GM12878 (cell line): ENCODE results near the gene SETD4. TPM values are rescaled to one million over a fixed set of nuclear protein-coding genes. Genes with fewer than 3 reads are reported as not detected.

Source experiments
- BCLAF1 ChIP-seq: fragments of 450-650 bp; IDR thresholded peaks from 2 replicates; pipeline ENCODE4 v1.6.1; 2017; ENCODE audit warnings: antibody characterized with exemption, mild to moderate bottlenecking, moderate library complexity
- ESRRA ChIP-seq: IDR thresholded peaks from 2 replicates; pipeline ENCODE4 v1.6.1; 2012; ENCODE audit warnings: mild to moderate bottlenecking, low read length, improper control_type of control experiment
- EZH2 ChIP-seq: IDR thresholded peaks from 2 replicates; pipeline ENCODE4 v1.6.1; 2012; ENCODE audit warnings: low read depth, mild to moderate bottlenecking, control low read depth, inconsistent platforms, low read length, borderline replicate concordance; ENCODE audit not compliant: control insufficient read depth
- HSF1 ChIP-seq: fragments of 150-350 bp; IDR thresholded peaks from 2 replicates; pipeline ENCODE4 v1.6.1; 2014; ENCODE audit warnings: mild to moderate bottlenecking, low read depth, low read length
- IKZF1 ChIP-seq: fragments of 450-650 bp; conservative IDR thresholded peaks from 2 replicates; pipeline ENCODE4 v1.6.1; 2017; ENCODE audit warnings: antibody characterized with exemption, mild to moderate bottlenecking
- MAX ChIP-seq: IDR thresholded peaks from 2 replicates; pipeline ENCODE4 v1.6.1; 2012; ENCODE audit warnings: low read depth, low read length, improper control_type of control experiment
- MTA2 ChIP-seq: fragments of 450-650 bp; IDR thresholded peaks from 2 replicates; pipeline ENCODE4 v1.6.1; 2016; ENCODE audit warnings: low read depth, mild to moderate bottlenecking, moderate library complexity
- NR2C2 ChIP-seq: IDR thresholded peaks from 2 replicates; pipeline ENCODE4 v1.6.1; 2011; ENCODE audit warnings: borderline replicate concordance, low read depth; ENCODE audit not compliant: control insufficient read depth, insufficient read length
- SMC3 ChIP-seq: IDR thresholded peaks from 2 replicates; pipeline ENCODE4 v1.6.1; 2011; ENCODE audit warnings: low read length, improper control_type of control experiment, borderline replicate concordance
- SUPT20H ChIP-seq: IDR thresholded peaks from 2 replicates; pipeline ENCODE4 v1.6.1; 2011; ENCODE audit warnings: low read depth, mild to moderate bottlenecking, low read length, moderate library complexity, borderline replicate concordance; ENCODE audit not compliant: control insufficient read depth
- ZNF592 ChIP-seq: fragments of 450-650 bp; IDR thresholded peaks from 2 replicates; pipeline ENCODE4 v1.6.1; 2017; ENCODE audit warnings: mild to moderate bottlenecking, moderate library complexity
- ZNF687 ChIP-seq: fragments of 450-650 bp; IDR thresholded peaks from 2 replicates; pipeline ENCODE4 v1.6.1; 2017; ENCODE audit warnings: mild to moderate bottlenecking, moderate library complexity
- polyA plus RNA-seq, 11 experiments: library from polyadenylated mRNA; depleted of rRNA in 4 of 11; unstranded in 6 of 11; stranded (reverse) in 5 of 11; fragments of >200 nt; fragmentation: Nextera tagmentation in 4 of 11; fragmentation: Illumina TruSeq in 1 of 11; extraction: Ambion mirVana in 4 of 11; extraction: Trizol in 1 of 11; gene quantifications; 1 replicate in 1 of 11; 2 replicates in 10 of 11; pipeline versions ENCODE4 v1.2.1 to v1.2.3, GENCODE V29; 2011 to 2016; ENCODE audit warnings: inconsistent platforms in 2 of 11, missing spikeins in 2 of 11, low read depth in 1 of 11
- total RNA-seq, 4 experiments: library from RNA; depleted of rRNA in 3 of 4; stranded (reverse); fragments of >200 nt in 3 of 4; fragmentation: Illumina TruSeq in 1 of 4; extraction: Trizol in 1 of 4; gene quantifications; 2 replicates each; pipeline versions ENCODE4 v1.2.1 to v1.2.3, GENCODE V29; 2013 to 2021

Gene SETD4
- total and polyA plus RNA-seq, 10 of the 15 experiments (the other 5 are each of a cell fraction or from before 2014, with no cell fraction given), result 10.3 to 37.0 (median 18.6) TPM

GRCh38 chr21:36096398-36097290, 36.3 kb upstream of the SETD4 start (continued):
- TF ChIP-seq ZNF687 (no peak), IKZF1 (no peak), HSF1 (no peak), EZH2 (no peak), SUPT20H (no peak), MTA2 (no peak), NR2C2 (no peak), SMC3 (no peak), ZNF592 (no peak), BCLAF1 (no peak), MAX (no peak), ESRRA (no peak)
- TF ChIP-seq, all 136 proteins: peak for 0
